Ectodermal cell (in vitro differentiated cells): Measurements from ENCODE around the gene MGARP.

Experiments used
- H3K27ac ChIP-seq: 2 replicates; pipeline ENCODE4 v1.7.0; 2013; ENCODE audit warnings: mild to moderate bottlenecking, low read depth, low read length; ENCODE audit not compliant: insufficient read depth, poor library complexity, severe bottlenecking
- H3K27me3 ChIP-seq: 2 replicates; pipeline ENCODE4 v1.7.0; 2013; ENCODE audit warnings: mild to moderate bottlenecking, low read length; ENCODE audit not compliant: insufficient read depth, control insufficient read depth, poor library complexity, severe bottlenecking
- H3K36me3 ChIP-seq: one replicate; pipeline ENCODE4 v1.7.0; 2013; ENCODE audit warnings: low read length; ENCODE audit not compliant: control insufficient read depth, insufficient read depth
- H3K4me1 ChIP-seq: one replicate; pipeline ENCODE4 v1.7.0; 2013; ENCODE audit warnings: low read length; ENCODE audit not compliant: control insufficient read depth, insufficient read depth
- H3K4me3 ChIP-seq: 2 replicates; pipeline ENCODE4 v1.7.0; 2013; ENCODE audit warnings: low read depth, low read length, control low read depth; ENCODE audit not compliant: insufficient read depth
- H3K9me3 ChIP-seq: 2 replicates; pipeline ENCODE4 v1.7.0; 2013; ENCODE audit warnings: mild to moderate bottlenecking, low read length, moderate library complexity; ENCODE audit not compliant: control insufficient read depth
- WGBS, 2 experiments: methylation state at CpG; one replicate each; pipeline ENCODE4 v1.1.7; 2013; ENCODE audit warnings: missing lambda C conversion rate in 2 of 2; 5-methylcytosine and 5-hydroxymethylcytosine counted together

MGARP gene

DNA sequence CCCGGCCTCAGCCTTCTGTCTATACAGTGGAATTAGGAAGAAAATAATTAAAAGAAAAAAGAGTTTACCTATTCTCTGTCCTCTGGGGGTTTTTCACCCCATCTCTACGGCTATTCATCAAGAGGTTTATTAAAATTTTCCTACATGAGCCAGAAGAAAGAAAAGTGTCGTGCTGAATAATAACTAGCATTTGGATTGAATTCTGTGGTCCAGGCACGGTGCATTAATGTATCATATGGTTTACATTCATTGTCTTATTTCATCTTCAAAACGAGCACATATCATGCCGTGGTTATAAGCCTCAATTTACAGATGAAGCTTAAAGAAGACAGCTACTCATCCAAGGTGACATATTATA, 15.9 kb upstream of the MGARP start:
- no peaks in the 10 kb centered on the region for H3K4me1 ChIP-seq
- 67 to 77% methylated on average over 6 of the region's 6 CpGs for WGBS, 2 experiments
- no peaks in the 10 kb centered on the region for H3K9me3 ChIP-seq
- H3K27me3 ChIP-seq, result no peaks in the 10 kb centered on the region
- no peak overlapping the region for H3K4me3 ChIP-seq
- H3K36me3 ChIP-seq, result peaks cover 4% of the 10 kb centered on the region
- no peak overlapping the region for H3K27ac ChIP-seq

GRCh38 chr4:139295206-139295941, 15.3 kb upstream of the MGARP start:
- WGBS, 2 experiments, result 11 to 12% methylated on average over 51 of the region's 51 CpGs
- no peaks in the 10 kb centered on the region for H3K27me3 ChIP-seq

DNA sequence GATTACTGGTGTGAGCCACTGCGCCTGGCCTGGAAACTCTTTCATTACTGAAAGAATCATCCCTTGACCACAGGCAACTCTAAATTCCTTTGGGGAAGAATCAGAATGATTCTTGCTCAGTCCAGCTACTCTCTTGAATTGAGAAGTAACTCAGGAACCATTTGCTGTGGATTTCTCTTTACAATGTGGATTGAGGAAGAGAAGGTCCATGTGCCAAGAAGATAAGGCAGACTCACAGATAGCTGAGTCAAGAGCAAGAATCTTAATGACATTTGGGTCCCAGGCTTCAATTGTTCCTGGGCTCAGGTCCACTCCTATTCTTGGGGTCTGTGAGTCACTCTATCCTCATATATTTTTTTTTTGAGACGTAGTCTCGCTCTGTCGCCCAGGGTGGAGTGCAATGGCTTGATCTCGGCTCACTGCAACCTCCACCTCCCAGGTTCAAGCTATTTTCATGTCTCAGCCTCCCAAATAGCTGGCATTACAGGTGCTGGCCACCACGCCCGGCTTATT, 6.2 kb upstream of the MGARP start:
- no peaks in the 10 kb centered on the region for H3K36me3 ChIP-seq
- 88 to 95% methylated on average over 7 of the region's 7 CpGs for WGBS, 2 experiments
- H3K4me3 ChIP-seq, result no peak overlapping the region
- no peaks in the 10 kb centered on the region for H3K9me3 ChIP-seq
- H3K27ac ChIP-seq, result no peak overlapping the region
- no peaks in the 10 kb centered on the region for H3K27me3 ChIP-seq
- H3K4me1 ChIP-seq, result no peaks in the 10 kb centered on the region

More at GRCh38 chr4:139295206-139295941, 15.3 kb upstream of the MGARP start:
- Histone ChIP-seq H3K36me3 (peaks cover 4% of the 10 kb centered on the region), H3K27ac (no peak overlapping the region), H3K9me3 (no peaks in the 10 kb centered on the region), H3K4me1 (no peaks in the 10 kb centered on the region), H3K4me3 (peak overlapping the region; percentile 72)

GRCh38 chr4:139282721-139283075, 2.7 kb upstream of the MGARP start:
- no peaks in the 10 kb centered on the region for H3K4me1 ChIP-seq
- H3K36me3 ChIP-seq, result no peaks in the 10 kb centered on the region
- no peak overlapping the region for H3K4me3 ChIP-seq
- no peaks in the 10 kb centered on the region for H3K9me3 ChIP-seq
- H3K27me3 ChIP-seq, result peaks cover 34% of the 10 kb centered on the region
- H3K27ac ChIP-seq, result no peak overlapping the region

DNA sequence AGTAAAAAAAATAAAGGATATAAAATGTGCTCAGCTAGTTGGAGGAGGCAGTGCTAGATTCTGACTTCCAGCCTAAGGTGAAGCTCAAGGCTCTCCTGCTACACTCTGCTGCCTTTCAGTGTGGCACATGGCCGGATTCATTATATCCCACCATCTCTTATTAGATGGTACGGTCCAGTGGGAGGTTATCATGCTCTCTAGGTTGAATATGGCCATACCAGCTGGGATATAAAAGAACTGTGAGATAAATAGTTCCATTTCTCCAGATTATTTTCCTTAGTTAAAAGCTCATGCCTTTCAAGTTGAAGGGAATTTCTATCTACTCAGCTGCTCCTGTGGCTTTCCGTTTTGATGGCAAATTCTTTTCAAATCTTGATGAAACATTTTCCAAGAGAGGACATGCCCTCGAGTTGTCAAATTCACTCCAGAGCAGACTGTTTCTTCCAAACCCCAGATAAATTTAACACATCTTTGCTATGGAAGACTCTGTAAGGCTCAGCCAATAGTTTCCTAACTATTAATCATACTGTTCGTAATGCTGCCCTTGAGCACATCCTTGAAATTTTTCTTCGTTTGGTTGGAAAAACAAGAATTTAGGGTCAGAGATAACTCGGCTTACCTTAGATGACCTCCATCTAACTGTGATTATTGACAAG, 2.2 kb upstream of the MGARP start:
- 80 to 92% methylated on average over 7 of the region's 7 CpGs for WGBS, 2 experiments
- Histone ChIP-seq H3K9me3 (no peaks in the 10 kb centered on the region), H3K4me3 (no peak overlapping the region), H3K27ac (no peak overlapping the region), H3K4me1 (no peaks in the 10 kb centered on the region), H3K27me3 (peaks cover 37% of the 10 kb centered on the region), H3K36me3 (no peaks in the 10 kb centered on the region)

- no peak overlapping the region for H3K27ac ChIP-seq
These were observed 889 bp downstream of the MGARP start for GRCh38 chr4:139278912-139279759.

DNA sequence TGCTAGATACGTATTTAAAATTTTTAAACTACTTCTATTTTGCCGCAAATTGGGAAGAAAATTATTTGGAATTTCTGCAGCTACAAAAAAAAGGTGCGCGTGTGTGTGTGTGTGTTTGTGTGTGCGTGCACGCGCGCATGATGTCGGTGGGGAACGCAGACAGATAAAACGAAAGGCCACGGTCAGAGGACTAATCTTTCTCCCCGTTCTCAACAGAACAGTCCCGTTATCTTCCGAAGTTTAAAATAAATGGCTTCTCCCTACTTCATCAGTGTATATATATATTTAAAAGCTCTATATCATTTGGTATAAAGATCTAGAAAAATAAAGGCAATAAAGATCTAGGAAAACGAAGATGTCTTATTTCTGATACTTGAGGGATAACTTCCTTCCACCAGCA, 1.5 kb downstream of the MGARP start:
- Histone ChIP-seq H3K4me3 (no peak overlapping the region), H3K4me1 (no peaks in the 10 kb centered on the region), H3K9me3 (no peaks in the 10 kb centered on the region), H3K27me3 (peaks cover 42% of the 10 kb centered on the region), H3K36me3 (no peaks in the 10 kb centered on the region), H3K27ac (no peak overlapping the region)
- 86 to 93% methylated on average over 12 to 16 of the region's 16 CpGs for WGBS, 2 experiments

More at GRCh38 chr4:139278912-139279759, 889 bp downstream of the MGARP start:
- Histone ChIP-seq H3K9me3 (no peaks in the 10 kb centered on the region), H3K4me3 (peak overlapping the region; percentile 35), H3K4me1 (no peaks in the 10 kb centered on the region), H3K27me3 (peaks cover 42% of the 10 kb centered on the region), H3K36me3 (no peaks in the 10 kb centered on the region)
- 20 to 26% methylated on average over 40 of the region's 40 CpGs for WGBS, 2 experiments

DNA sequence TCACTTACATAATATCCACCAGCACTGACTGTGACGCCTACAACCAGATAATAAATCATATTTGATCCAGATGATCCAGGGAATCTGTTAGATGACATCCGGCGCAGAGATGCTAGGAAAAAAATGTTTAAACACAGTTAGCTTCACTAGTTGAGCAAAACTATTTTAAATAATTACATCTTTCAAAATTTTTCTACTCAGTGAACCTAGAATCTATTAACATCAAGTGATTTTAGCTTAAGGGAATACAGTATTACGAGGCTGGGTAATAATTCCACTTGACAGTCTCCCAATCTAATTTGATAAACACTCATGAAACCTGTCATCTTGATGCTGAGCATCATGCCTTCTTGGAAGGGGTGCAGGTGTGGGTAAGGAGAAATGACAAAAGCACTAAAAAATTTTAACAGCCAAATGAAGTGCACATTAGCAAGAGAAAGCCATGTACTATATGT, 4.7 kb downstream of the MGARP start:
- H3K27me3 ChIP-seq, result peaks cover 34% of the 10 kb centered on the region
- no peaks in the 10 kb centered on the region for H3K36me3 ChIP-seq
- no peaks in the 10 kb centered on the region for H3K9me3 ChIP-seq
- no peak overlapping the region for H3K27ac ChIP-seq
- H3K4me1 ChIP-seq, result no peaks in the 10 kb centered on the region
- no peak overlapping the region for H3K4me3 ChIP-seq
- WGBS, 2 experiments, result 93 to 95% methylated on average over 4 of the region's 4 CpGs

DNA sequence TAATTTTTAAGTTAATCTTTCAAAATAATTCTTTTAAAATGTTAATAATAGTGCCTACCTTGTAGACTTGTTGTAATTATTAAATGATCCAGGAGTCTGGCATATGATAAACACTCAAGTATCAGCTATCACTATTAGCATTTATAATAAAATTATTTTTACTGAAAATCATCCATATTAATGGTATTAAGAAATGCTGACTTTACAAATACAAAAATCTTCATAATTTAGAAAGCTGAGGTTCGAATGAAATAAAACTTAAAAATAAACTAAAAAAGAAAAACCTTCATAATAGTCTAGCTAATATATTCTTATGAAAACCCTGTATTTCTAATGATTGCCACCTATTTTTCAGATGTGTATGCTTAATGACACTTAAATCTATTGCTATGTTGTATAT, 5.2 kb downstream of the MGARP start:
- H3K27ac ChIP-seq, result no peak overlapping the region
- peaks cover 28% of the 10 kb centered on the region for H3K27me3 ChIP-seq
- H3K4me1 ChIP-seq, result no peaks in the 10 kb centered on the region
- no peak overlapping the region for H3K4me3 ChIP-seq
- no peaks in the 10 kb centered on the region for H3K9me3 ChIP-seq
- no CpG with 5 or more reads among the region's 1 CpG for WGBS, 2 experiments
- H3K36me3 ChIP-seq, result no peaks in the 10 kb centered on the region

DNA sequence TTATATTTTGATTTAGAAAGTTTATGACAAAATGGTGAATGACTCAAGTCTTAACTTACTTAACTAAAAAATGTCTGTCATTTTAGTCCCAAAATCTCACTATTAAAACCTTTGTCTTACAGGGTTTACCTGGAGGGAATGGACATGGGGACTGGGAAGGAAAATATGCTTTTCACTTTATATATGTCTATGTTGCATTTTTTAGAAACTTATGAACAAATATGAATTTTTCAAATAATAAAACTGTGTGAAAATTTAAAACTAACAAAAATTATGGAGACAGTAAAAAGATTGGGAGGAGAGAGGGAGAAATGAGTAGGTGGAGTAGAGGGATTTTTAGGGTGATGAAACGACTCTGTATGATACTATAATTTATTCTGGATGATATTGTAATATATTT, 6.2 kb downstream of the MGARP start:
- Histone ChIP-seq H3K27me3 (peaks cover 19% of the 10 kb centered on the region), H3K4me1 (no peaks in the 10 kb centered on the region), H3K4me3 (no peak overlapping the region), H3K27ac (no peak overlapping the region), H3K36me3 (no peaks in the 10 kb centered on the region), H3K9me3 (no peaks in the 10 kb centered on the region)
- 86% methylated on average over 1 of the region's 1 CpG; no CpG with 5 or more reads in 1 of the 2 experiments for WGBS, 2 experiments
